Activated naive CD4-positive, alpha-beta T cell treated with anti-CD3 and anti-CD28 coated beads, Interleukin-2, amount 10 ng/mL, durations not matched to agents 7 days and 5 days (primary cell): ENCODE measurements around the gene IL1B.

Experiments
- CTCF ChIA-PET: fragments of 350-600 bp; sonication (Branson Sonifier 250); formaldehyde crosslinking; loops from one replicate; lab custom pipeline; 2021; ENCODE audit warnings: antibody characterized with exemption; lab: Charles Lee
- DNase-seq: peaks from one replicate; pipeline ENCODE4 v3.0.0-alpha.2; 2020
- H3K27ac Mint-ChIP-seq: one replicate; pipeline ENCODE4 v1.8.0; 2021; ENCODE audit warnings: mild to moderate bottlenecking, moderate library complexity, mixed read lengths
- H3K27me3 Mint-ChIP-seq: one replicate; pipeline ENCODE4 v1.8.0; 2021; ENCODE audit warnings: mild to moderate bottlenecking, mixed read lengths
- H3K36me3 Mint-ChIP-seq: one replicate; pipeline ENCODE4 v1.8.0; 2021; ENCODE audit warnings: mixed read lengths
- H3K4me1 Mint-ChIP-seq: one replicate; pipeline ENCODE4 v1.8.0; 2021; ENCODE audit warnings: mixed read lengths
- H3K4me3 Mint-ChIP-seq: one replicate; pipeline ENCODE4 v1.8.0; 2021; ENCODE audit warnings: mild to moderate bottlenecking, moderate library complexity, mixed read lengths
- H3K9me3 Mint-ChIP-seq: one replicate; pipeline ENCODE4 v1.8.0; 2021; ENCODE audit warnings: mixed read lengths

Gene IL1B

GRCh38 chr2:112796486-112796885 lies 40.1 kb downstream of the IL1B start:
- Mint-ChIP-seq H3K4me3 (no peak overlapping the region), H3K27me3 (peaks cover 10% of the 10 kb centered on the region), H3K27ac (no peak overlapping the region), H3K9me3 (no peaks in the 10 kb centered on the region), H3K4me1 (peaks cover 37% of the 10 kb centered on the region), H3K36me3 (peaks cover 2% of the 10 kb centered on the region)
- DNase-seq: no peak
- CTCF ChIA-PET: no interaction called here

- CTCF ChIA-PET: no interaction called here
- Mint-ChIP-seq H3K36me3 (peaks cover 2% of the 10 kb centered on the region), H3K4me3 (no peak overlapping the region), H3K27me3 (peaks cover 9% of the 10 kb centered on the region), H3K27ac (peak overlapping the region; percentile 4), H3K9me3 (no peaks in the 10 kb centered on the region), H3K4me1 (peaks cover 31% of the 10 kb centered on the region)
- DNase-seq: no peak
Observed at GRCh38 chr2:112795774-112796173, 40.8 kb downstream of the IL1B start.

GRCh38 chr2:112794841-112795240 lies 41.7 kb downstream of the IL1B start:
- Mint-ChIP-seq H3K4me3 (no peak overlapping the region), H3K36me3 (peaks cover 2% of the 10 kb centered on the region), H3K9me3 (no peaks in the 10 kb centered on the region), H3K27ac (no peak overlapping the region), H3K4me1 (peaks cover 26% of the 10 kb centered on the region), H3K27me3 (peaks cover 3% of the 10 kb centered on the region)
- CTCF ChIA-PET: no interaction called here
- DNase-seq: no peak

GRCh38 chr2:112794131-112794733 lies 42.3 kb downstream of the IL1B start:
- CTCF ChIA-PET: no interaction called here
- H3K4me1 Mint-ChIP-seq: peaks cover 21% of the 10 kb centered on the region
- H3K36me3 Mint-ChIP-seq: peaks cover 2% of the 10 kb centered on the region
- no peak overlapping the region for H3K4me3 Mint-ChIP-seq
- H3K9me3 Mint-ChIP-seq: no peaks in the 10 kb centered on the region
- DNase-seq: peak; percentile 36
- peak overlapping the region; percentile 43 for H3K27ac Mint-ChIP-seq
- peaks cover 3% of the 10 kb centered on the region for H3K27me3 Mint-ChIP-seq

GRCh38 chr2:112793449-112793978 lies 43.1 kb downstream of the IL1B start:
- Mint-ChIP-seq H3K9me3 (no peaks in the 10 kb centered on the region), H3K27ac (no peak overlapping the region), H3K36me3 (peaks cover 2% of the 10 kb centered on the region), H3K4me3 (no peak overlapping the region), H3K27me3 (peaks cover 3% of the 10 kb centered on the region), H3K4me1 (peaks cover 16% of the 10 kb centered on the region)
- CTCF ChIA-PET: no interaction called here
- no peak for DNase-seq

- Mint-ChIP-seq H3K27ac (no peak overlapping the region), H3K27me3 (no peaks in the 10 kb centered on the region), H3K36me3 (peaks cover 2% of the 10 kb centered on the region), H3K4me3 (no peak overlapping the region), H3K9me3 (no peaks in the 10 kb centered on the region), H3K4me1 (peaks cover 16% of the 10 kb centered on the region)
- DNase-seq: no peak
- CTCF ChIA-PET: no interaction called here
Observed at GRCh38 chr2:112792419-112792818, 44.2 kb downstream of the IL1B start.

- Mint-ChIP-seq H3K27ac (peak overlapping the region; percentile 11), H3K27me3 (no peaks in the 10 kb centered on the region), H3K9me3 (no peaks in the 10 kb centered on the region), H3K36me3 (peaks cover 2% of the 10 kb centered on the region), H3K4me1 (peaks cover 16% of the 10 kb centered on the region), H3K4me3 (no peak overlapping the region)
- no peak for DNase-seq
- CTCF ChIA-PET: no interaction called here
Observed at GRCh38 chr2:112791693-112792230, 44.8 kb downstream of the IL1B start.

- no peaks in the 10 kb centered on the region for H3K27me3 Mint-ChIP-seq
- H3K9me3 Mint-ChIP-seq: no peaks in the 10 kb centered on the region
- DNase-seq: no peak
- no peak overlapping the region for H3K27ac Mint-ChIP-seq
- no peak overlapping the region for H3K4me3 Mint-ChIP-seq
- H3K4me1 Mint-ChIP-seq: peaks cover 16% of the 10 kb centered on the region
- CTCF ChIA-PET: interaction anchor here (0.6 kb wide), 1 partner anchor 1104 kb away, joined by 3 read pairs; no protein-coding TSS in a partner anchor
- H3K36me3 Mint-ChIP-seq: peaks cover 2% of the 10 kb centered on the region
Observed at GRCh38 chr2:112791019-112791418, 45.6 kb downstream of the IL1B start.

GRCh38 chr2:112790305-112790704 lies 46.3 kb downstream of the IL1B start:
- Mint-ChIP-seq H3K4me1 (peaks cover 16% of the 10 kb centered on the region), H3K27me3 (no peaks in the 10 kb centered on the region), H3K36me3 (no peaks in the 10 kb centered on the region), H3K4me3 (no peak overlapping the region), H3K27ac (no peak overlapping the region), H3K9me3 (no peaks in the 10 kb centered on the region)
- no peak for DNase-seq
- CTCF ChIA-PET: interaction anchor here (0.6 kb wide), 1 partner anchor 1103 kb away, joined by 3 read pairs; no protein-coding TSS in a partner anchor

- no peaks in the 10 kb centered on the region for H3K36me3 Mint-ChIP-seq
- no peak for DNase-seq
- H3K4me3 Mint-ChIP-seq: no peak overlapping the region
- CTCF ChIA-PET: interaction anchor here (0.6 kb wide), 1 partner anchor 96 kb away, joined by 4 read pairs; no protein-coding TSS in a partner anchor
- H3K4me1 Mint-ChIP-seq: peaks cover 9% of the 10 kb centered on the region
- no peaks in the 10 kb centered on the region for H3K9me3 Mint-ChIP-seq
- peaks cover 7% of the 10 kb centered on the region for H3K27me3 Mint-ChIP-seq
- no peak overlapping the region for H3K27ac Mint-ChIP-seq
Observed at GRCh38 chr2:112789186-112789585, 47.4 kb downstream of the IL1B start.

- H3K36me3 Mint-ChIP-seq: no peaks in the 10 kb centered on the region
- peaks cover 7% of the 10 kb centered on the region for H3K27me3 Mint-ChIP-seq
- H3K27ac Mint-ChIP-seq: no peak overlapping the region
- CTCF ChIA-PET: interaction anchor here (0.6 kb wide), 1 partner anchor 96 kb away, joined by 4 read pairs; no protein-coding TSS in a partner anchor
- H3K9me3 Mint-ChIP-seq: no peaks in the 10 kb centered on the region
- DNase-seq: no peak
- H3K4me1 Mint-ChIP-seq: peaks cover 5% of the 10 kb centered on the region
- H3K4me3 Mint-ChIP-seq: no peak overlapping the region
Observed at GRCh38 chr2:112788653-112789052, 47.9 kb downstream of the IL1B start.

- H3K27me3 Mint-ChIP-seq: peaks cover 7% of the 10 kb centered on the region
- DNase-seq: no peak
- H3K27ac Mint-ChIP-seq: no peak overlapping the region
- H3K36me3 Mint-ChIP-seq: no peaks in the 10 kb centered on the region
- no peaks in the 10 kb centered on the region for H3K4me1 Mint-ChIP-seq
- no peak overlapping the region for H3K4me3 Mint-ChIP-seq
- H3K9me3 Mint-ChIP-seq: no peaks in the 10 kb centered on the region
- CTCF ChIA-PET: interaction anchor here (1.0 kb wide), 1 partner anchor 39 kb away, joined by 3 read pairs; no protein-coding TSS in a partner anchor
Observed at GRCh38 chr2:112787729-112788393, 48.7 kb downstream of the IL1B start.

GRCh38 chr2:112787294-112787693 lies 49.3 kb downstream of the IL1B start:
- Mint-ChIP-seq H3K27ac (no peak overlapping the region), H3K4me1 (no peaks in the 10 kb centered on the region), H3K9me3 (no peaks in the 10 kb centered on the region), H3K27me3 (peaks cover 7% of the 10 kb centered on the region), H3K36me3 (no peaks in the 10 kb centered on the region), H3K4me3 (no peak overlapping the region)
- DNase-seq: no peak
- CTCF ChIA-PET: interaction anchor here (1.0 kb wide), 1 partner anchor 38 kb away, joined by 3 read pairs; no protein-coding TSS in a partner anchor
